ENCODE data around the gene SORCS2. TPM values are rescaled to one million over a fixed set of nuclear protein-coding genes. Genes with fewer than 3 reads are reported as not detected.

SORCS2 gene
- total and polyA plus RNA-seq, 8 donors, result 4.6 to 9.7 (median 7.2) TPM

DNA sequence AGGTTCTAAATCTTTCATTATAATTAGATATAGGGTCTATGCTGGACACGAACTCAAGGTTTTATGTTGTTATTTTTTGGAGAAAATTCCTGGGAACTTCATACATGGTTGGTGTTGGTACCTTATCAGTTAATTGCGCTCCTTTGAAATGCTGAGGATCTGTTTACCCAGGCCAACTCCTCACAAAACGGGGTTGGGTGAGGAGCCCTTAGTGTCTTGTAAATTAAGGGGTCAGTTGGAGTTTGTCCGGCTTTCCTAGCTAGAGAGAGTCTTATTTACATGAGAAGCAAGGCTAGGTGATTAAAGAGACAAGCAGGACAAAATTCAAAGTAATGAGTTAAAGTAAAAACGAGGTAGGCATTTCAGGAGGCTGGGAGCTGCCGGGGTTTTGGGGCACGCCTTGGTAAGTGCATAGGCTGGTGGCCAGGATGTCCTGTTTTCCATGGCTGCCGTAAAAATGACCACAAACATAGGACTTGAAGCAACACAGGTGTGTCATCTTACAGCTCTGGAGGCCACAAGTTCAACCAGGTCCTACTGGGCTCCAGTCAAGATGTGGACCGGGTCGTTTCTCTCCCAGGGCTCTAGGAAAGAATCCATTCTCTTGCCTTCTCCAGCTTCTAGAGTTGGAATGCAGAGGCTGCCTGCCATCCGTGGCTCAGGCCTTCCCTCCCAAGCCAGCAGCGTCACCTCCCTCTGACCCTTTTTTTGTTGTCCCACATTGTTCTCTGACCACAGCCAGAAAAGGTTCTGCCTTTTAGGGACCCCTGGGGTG lies 222.6 kb downstream of the SORCS2 start:
- TF ChIP-seq, protein P1, sequence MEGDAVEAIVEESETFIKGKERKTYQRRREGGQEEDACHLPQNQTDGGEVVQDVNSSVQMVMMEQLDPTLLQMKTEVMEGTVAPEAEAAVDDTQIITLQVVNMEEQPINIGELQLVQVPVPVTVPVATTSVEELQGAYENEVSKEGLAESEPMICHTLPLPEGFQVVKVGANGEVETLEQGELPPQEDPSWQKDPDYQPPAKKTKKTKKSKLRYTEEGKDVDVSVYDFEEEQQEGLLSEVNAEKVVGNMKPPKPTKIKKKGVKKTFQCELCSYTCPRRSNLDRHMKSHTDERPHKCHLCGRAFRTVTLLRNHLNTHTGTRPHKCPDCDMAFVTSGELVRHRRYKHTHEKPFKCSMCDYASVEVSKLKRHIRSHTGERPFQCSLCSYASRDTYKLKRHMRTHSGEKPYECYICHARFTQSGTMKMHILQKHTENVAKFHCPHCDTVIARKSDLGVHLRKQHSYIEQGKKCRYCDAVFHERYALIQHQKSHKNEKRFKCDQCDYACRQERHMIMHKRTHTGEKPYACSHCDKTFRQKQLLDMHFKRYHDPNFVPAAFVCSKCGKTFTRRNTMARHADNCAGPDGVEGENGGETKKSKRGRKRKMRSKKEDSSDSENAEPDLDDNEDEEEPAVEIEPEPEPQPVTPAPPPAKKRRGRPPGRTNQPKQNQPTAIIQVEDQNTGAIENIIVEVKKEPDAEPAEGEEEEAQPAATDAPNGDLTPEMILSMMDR (IDR thresholded peaks at IDR 0.05), result no peak
- Histone ChIP-seq H3K4me3 (no peak overlapping the region), H3K36me3 (no peaks in the 10 kb centered on the region), H3K9me3 (peaks cover 0 to 5% of the 10 kb centered on the region in 2 donors), H3K27ac (no peak overlapping the region), H3K27me3 (peaks cover 0 to 23% of the 10 kb centered on the region in 2 donors), H3K4me1 (no peaks in the 10 kb centered on the region)
- intact Hi-C loops (cut with DNase I), result no loop called here
- DNase-seq (peak in 1 of 4 donors; percentile 7), ATAC-seq (no peak)

DNA sequence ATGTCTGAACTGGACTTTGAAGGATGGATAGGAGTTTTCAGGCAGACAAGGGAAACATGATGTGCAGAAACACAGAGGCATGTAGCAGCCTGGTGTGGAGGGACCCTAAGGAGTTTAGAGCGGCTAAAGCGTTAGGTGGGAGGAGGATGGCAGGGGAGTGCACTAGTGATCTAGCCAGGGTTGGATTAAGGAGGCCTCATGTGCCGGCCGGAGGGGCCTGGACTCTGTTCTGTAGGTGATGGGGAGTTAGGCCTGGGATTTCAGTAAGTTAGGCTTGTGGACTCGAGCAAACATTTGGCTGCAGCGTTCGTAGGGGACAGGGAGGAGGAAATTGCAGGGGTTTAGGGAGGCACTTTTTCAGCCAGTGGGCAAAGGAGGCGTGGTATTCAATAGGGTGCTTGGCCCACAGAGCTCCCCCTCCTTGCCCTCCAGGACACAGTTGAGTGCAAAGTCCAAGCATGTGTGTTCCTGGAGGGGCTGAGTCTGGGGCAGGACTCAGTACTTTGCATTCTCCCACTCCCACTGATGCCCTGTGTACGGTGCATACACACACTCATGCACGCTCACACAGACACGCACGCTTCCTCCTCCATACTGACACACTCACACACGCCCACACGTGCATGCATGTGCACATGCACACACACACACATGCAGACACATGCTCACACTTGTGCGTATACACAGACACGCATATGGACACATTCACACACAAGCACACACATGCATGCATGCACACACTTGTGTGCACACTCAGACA lies 223.8 kb downstream of the SORCS2 start:
- intact Hi-C loops (cut with DNase I), result no loop called here
- ATAC-seq (no peak), DNase-seq (peak in 1 of 4 donors; percentile 12)
- no peak overlapping the region for H3K27ac ChIP-seq
- no peaks in the 10 kb centered on the region for H3K36me3 ChIP-seq
- H3K9me3 ChIP-seq, result peaks cover 0 to 5% of the 10 kb centered on the region in 2 donors
- H3K27me3 ChIP-seq, result peaks cover 0 to 23% of the 10 kb centered on the region in 2 donors
- no peak overlapping the region for H3K4me3 ChIP-seq
- no peaks in the 10 kb centered on the region for H3K4me1 ChIP-seq
- TF ChIP-seq, protein P1 (IDR thresholded peaks at IDR 0.05), result no peak

DNA sequence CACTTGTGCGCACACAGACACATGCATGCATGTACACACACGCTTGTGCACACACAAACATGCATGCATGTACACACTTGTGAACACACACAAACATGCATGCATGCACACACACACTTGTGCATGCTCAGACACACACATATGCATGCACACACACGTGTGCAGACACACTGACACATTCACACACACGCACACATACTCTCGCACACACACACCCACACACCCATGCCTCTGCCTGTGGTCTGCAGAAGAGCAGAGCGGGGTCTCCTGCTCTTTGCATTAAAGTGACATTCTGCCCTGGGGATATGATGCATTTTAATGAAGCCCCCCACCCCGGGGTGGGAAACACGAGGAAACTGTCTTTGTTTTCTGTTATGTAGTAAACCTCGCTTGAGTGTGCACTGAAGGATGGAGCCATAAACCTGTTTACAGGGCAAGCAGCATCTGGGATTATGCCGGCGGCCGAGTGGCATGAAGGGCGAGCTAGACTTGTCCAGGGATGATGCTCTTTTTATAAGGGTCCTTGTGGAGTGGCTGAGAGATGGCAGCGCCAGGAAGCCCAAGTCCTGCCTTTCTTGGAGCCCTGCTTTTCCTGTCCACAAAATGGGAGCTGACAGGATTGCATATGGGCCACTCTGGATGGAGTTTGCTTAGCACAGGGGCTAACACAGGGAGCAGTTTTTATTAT lies 224.6 kb downstream of the SORCS2 start:
- Histone ChIP-seq H3K27me3 (peaks cover 0 to 23% of the 10 kb centered on the region in 2 donors), H3K4me1 (no peaks in the 10 kb centered on the region), H3K9me3 (peaks cover 0 to 5% of the 10 kb centered on the region in 2 donors), H3K36me3 (no peaks in the 10 kb centered on the region), H3K27ac (no peak overlapping the region), H3K4me3 (no peak overlapping the region)
- intact Hi-C loops (cut with DNase I), result no loop called here
- ATAC-seq (no peak), DNase-seq (peak in 2 of 4 donors; percentile 8 to 51)
- TF ChIP-seq, protein P1 (IDR thresholded peaks at IDR 0.05), result no peak

DNA sequence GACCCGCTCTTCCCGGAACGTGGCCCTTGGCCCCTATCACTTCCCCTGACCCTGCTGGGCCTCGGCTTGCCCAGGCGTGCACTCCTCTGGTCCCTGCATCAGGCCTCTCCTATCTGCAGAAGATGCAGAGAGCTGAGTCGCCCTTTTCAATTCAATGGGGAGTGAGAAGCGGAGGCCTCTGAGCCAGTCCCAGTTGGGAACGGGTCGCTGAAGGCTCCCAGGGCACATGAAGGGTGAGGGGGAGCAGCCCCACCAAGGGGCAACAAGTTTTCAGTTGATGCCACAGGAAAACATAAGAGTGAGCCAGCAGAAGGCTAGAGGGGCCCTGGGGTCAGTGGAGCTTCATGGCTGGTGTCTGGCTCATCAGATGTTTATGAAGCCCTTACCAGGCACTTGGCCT lies 225.3 kb downstream of the SORCS2 start:
- no peak overlapping the region for H3K4me3 ChIP-seq

More for the DNA sequence above, 225.3 kb downstream of the SORCS2 start:
- intact Hi-C loops (cut with DNase I), result no loop called here
- H3K36me3 ChIP-seq, result no peaks in the 10 kb centered on the region
- H3K27ac ChIP-seq, result no peak overlapping the region
- no peak for ATAC-seq
- TF ChIP-seq, protein P1 (IDR thresholded peaks at IDR 0.05), result no peak
- peaks cover 0 to 16% of the 10 kb centered on the region in 2 donors for H3K27me3 ChIP-seq
- H3K9me3 ChIP-seq, result peaks cover 0 to 5% of the 10 kb centered on the region in 2 donors
- peak in 2 of 4 donors; percentile 19 to 56 for DNase-seq
- no peaks in the 10 kb centered on the region for H3K4me1 ChIP-seq

Measured in left lung (tissue), 10 donors.